ENCODE data around the gene C19orf53.

The C19orf53 gene

GRCh38 chr19:13758795-13759194 is 15.5 kb upstream of the C19orf53 start:
- TF ChIP-seq CTCF (IDR thresholded peaks at IDR 0.05; ENCODE audit: low read depth, low read length): no peak
- H3K4me1 ChIP-seq: no peaks in the 10 kb centered on the region
- H3K36me3 ChIP-seq: peaks cover 44% of the 10 kb centered on the region
- no peaks in the 10 kb centered on the region for H3K27me3 ChIP-seq
- H3K9me3 ChIP-seq: no peaks in the 10 kb centered on the region; the same call in 1 of the 2 replicates
- DNase-seq: no peak
- H3K4me3 ChIP-seq (ENCODE audit: low read depth, low read length): no peak overlapping the region

GRCh38 chr19:13761423-13761822 is 12.8 kb upstream of the C19orf53 start:
- no peak for DNase-seq
- peak; percentile 9; the same call in 1 of the 2 replicates for TF ChIP-seq CTCF (IDR thresholded peaks at IDR 0.05; ENCODE audit: low read depth, low read length)
- no peaks in the 10 kb centered on the region for H3K4me1 ChIP-seq
- peaks cover 28% of the 10 kb centered on the region for H3K36me3 ChIP-seq
- no peak overlapping the region for H3K4me3 ChIP-seq (ENCODE audit: low read depth, low read length)
- H3K27me3 ChIP-seq: no peaks in the 10 kb centered on the region
- no peaks in the 10 kb centered on the region; the same call in 1 of the 2 replicates for H3K9me3 ChIP-seq

- Histone ChIP-seq H3K36me3 (peaks cover 23% of the 10 kb centered on the region), H3K4me1 (no peaks in the 10 kb centered on the region), H3K9me3 (no peaks in the 10 kb centered on the region; the same call in 1 of the 2 replicates), H3K4me3 (ENCODE audit: low read depth, low read length) (no peak overlapping the region), H3K27me3 (no peaks in the 10 kb centered on the region)
- TF ChIP-seq CTCF (IDR thresholded peaks at IDR 0.05; ENCODE audit: low read depth, low read length): no peak
- no peak for DNase-seq
These were observed 11.5 kb upstream of the C19orf53 start for GRCh38 chr19:13762635-13763235.

- Histone ChIP-seq H3K4me1 (no peaks in the 10 kb centered on the region), H3K36me3 (peaks cover 18% of the 10 kb centered on the region), H3K9me3 (no peaks in the 10 kb centered on the region; the same call in 1 of the 2 replicates), H3K27me3 (no peaks in the 10 kb centered on the region), H3K4me3 (ENCODE audit: low read depth, low read length) (no peak overlapping the region)
- no peak for DNase-seq
- no peak for TF ChIP-seq CTCF (IDR thresholded peaks at IDR 0.05; ENCODE audit: low read depth, low read length)
These were observed 11.0 kb upstream of the C19orf53 start for GRCh38 chr19:13763265-13763664.

- Histone ChIP-seq H3K4me1 (no peaks in the 10 kb centered on the region), H3K27me3 (no peaks in the 10 kb centered on the region), H3K4me3 (ENCODE audit: low read depth, low read length) (peak within 1 kb of the TSS; percentile 77), H3K36me3 (peaks cover 18% of the 10 kb centered on the region), H3K9me3 (no peaks in the 10 kb centered on the region; the same call in 1 of the 2 replicates)
- peak; percentile 80 for DNase-seq
- no peak for TF ChIP-seq CTCF (IDR thresholded peaks at IDR 0.05; ENCODE audit: low read depth, low read length)
These were observed 10.0 kb upstream of the C19orf53 start, which contains the start of gene MRI1 for GRCh38 chr19:13764101-13764807. Gene MRI1, plus strand, starts transcription at chr19:13764522. Its CDS starts 67 bp downstream, at chr19:13764589.
